ENCODE data around the gene SOX1. TPM values are rescaled to one million over a fixed set of nuclear protein-coding genes. Genes with fewer than 3 reads are reported as not detected.

SOX1 gene
- total RNA-seq, 2 experiments from 2014 or later: not detected

DNA sequence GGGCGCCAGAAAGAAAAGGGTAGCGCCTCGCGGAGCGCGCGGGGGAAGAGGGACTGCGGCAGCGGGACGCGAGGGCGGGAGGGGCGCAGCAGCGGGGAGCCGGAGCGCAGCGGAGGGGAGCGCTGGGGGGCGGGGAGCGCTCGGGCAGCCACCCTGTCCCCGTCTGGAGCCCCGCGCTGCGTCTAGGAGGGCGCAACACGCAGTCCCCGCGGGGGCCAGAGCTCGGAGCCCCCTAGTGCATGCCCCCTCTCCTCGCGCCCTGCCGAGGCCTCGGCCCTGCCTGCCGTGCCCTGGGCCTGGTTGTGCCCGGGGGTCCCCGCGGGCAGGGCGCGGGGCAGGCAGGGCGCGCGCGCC is 37.9 kb downstream of the SOX1 start:
- Histone ChIP-seq H3K36me3 (ENCODE audit: insufficient read depth, low read length) (no peaks in the 10 kb centered on the region), H4K20me1 (ENCODE audit: insufficient read depth, low read length) (no peaks in the 10 kb centered on the region), H3K4me1 (ENCODE audit: insufficient read depth, low read length, poor library complexity, severe bottlenecking) (no peaks in the 10 kb centered on the region), H3K27ac (ENCODE audit: low read depth, low read length, poor library complexity, severe bottlenecking) (no peak overlapping the region), H3K9me3 (ENCODE audit: low read length) (no peaks in the 10 kb centered on the region), H3K4me2 (ENCODE audit: low read length) (no peak overlapping the region), H3K79me2 (ENCODE audit: insufficient read depth, low read depth, low read length) (no peaks in the 10 kb centered on the region), H3K4me3 (ENCODE audit: low read depth, low read length, poor library complexity, severe bottlenecking) (no peak overlapping the region), H3K9me2 (ENCODE audit: insufficient read depth, low read length) (no peaks in the 10 kb centered on the region), H2AFZ (ENCODE audit: low read length) (no peak overlapping the region)
- no peak for TF ChIP-seq EZH2phosphoT487 (IDR thresholded peaks at IDR 0.05; ENCODE audit: borderline replicate concordance, low read depth, low read length)
- TF ChIP-seq, protein P1, sequence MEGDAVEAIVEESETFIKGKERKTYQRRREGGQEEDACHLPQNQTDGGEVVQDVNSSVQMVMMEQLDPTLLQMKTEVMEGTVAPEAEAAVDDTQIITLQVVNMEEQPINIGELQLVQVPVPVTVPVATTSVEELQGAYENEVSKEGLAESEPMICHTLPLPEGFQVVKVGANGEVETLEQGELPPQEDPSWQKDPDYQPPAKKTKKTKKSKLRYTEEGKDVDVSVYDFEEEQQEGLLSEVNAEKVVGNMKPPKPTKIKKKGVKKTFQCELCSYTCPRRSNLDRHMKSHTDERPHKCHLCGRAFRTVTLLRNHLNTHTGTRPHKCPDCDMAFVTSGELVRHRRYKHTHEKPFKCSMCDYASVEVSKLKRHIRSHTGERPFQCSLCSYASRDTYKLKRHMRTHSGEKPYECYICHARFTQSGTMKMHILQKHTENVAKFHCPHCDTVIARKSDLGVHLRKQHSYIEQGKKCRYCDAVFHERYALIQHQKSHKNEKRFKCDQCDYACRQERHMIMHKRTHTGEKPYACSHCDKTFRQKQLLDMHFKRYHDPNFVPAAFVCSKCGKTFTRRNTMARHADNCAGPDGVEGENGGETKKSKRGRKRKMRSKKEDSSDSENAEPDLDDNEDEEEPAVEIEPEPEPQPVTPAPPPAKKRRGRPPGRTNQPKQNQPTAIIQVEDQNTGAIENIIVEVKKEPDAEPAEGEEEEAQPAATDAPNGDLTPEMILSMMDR (conservative IDR thresholded peaks at IDR 0.05; ENCODE audit: low read length): no peak
- BruUV-seq (replicated peaks): no TSS peak
- ChIA-PET CTCF (ENCODE audit: unreplicated experiment) (no interaction called here), POLR2A (no interaction called here)
- DNase-seq (ENCODE audit: low spot score): no peak
- intact Hi-C loops (cut with micrococcal nuclease; ENCODE audit: unreplicated experiment): no loop called here

DNA sequence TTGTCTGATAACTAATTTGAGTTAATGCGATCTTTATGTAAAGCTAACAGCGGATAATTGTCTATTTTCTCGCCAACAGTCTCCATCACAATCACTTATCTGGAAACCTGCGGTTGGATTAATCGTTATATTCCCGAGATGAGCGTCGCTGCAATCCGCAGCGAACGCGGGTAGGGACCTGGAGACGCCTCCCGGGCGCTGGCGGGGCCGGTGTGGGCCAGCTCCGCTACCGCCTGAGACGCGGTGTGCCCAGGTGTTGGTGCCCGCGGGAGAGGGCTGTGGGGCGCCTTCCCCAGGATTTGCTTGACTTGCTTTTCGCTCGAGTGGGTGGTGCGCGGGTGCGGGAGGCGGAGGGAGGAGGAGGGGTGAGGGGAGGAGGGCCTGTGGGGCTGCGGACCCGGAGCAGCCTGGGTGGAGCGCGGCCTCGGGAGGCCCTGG is 38.3 kb downstream of the SOX1 start:
- H4K20me1 ChIP-seq (ENCODE audit: insufficient read depth, low read length): no peaks in the 10 kb centered on the region
- H3K36me3 ChIP-seq (ENCODE audit: insufficient read depth, low read length): no peaks in the 10 kb centered on the region
- H3K4me3 ChIP-seq (ENCODE audit: low read depth, low read length, poor library complexity, severe bottlenecking): no peak overlapping the region
- no peak overlapping the region for H2AFZ ChIP-seq (ENCODE audit: low read length)
- ChIA-PET CTCF (ENCODE audit: unreplicated experiment) (no interaction called here), POLR2A (no interaction called here)
- no peaks in the 10 kb centered on the region for H3K9me2 ChIP-seq (ENCODE audit: insufficient read depth, low read length)
- TF ChIP-seq, protein P1 (conservative IDR thresholded peaks at IDR 0.05; ENCODE audit: low read length): no peak
- no peak for TF ChIP-seq EZH2phosphoT487 (IDR thresholded peaks at IDR 0.05; ENCODE audit: borderline replicate concordance, low read depth, low read length)
- intact Hi-C loops (cut with micrococcal nuclease; ENCODE audit: unreplicated experiment): no loop called here
- H3K9me3 ChIP-seq (ENCODE audit: low read length): no peaks in the 10 kb centered on the region
- H3K4me1 ChIP-seq (ENCODE audit: insufficient read depth, low read length, poor library complexity, severe bottlenecking): no peaks in the 10 kb centered on the region
- no peak for DNase-seq (ENCODE audit: low spot score)
- H3K27ac ChIP-seq (ENCODE audit: low read depth, low read length, poor library complexity, severe bottlenecking): no peak overlapping the region
- BruUV-seq (replicated peaks): no TSS peak
- H3K79me2 ChIP-seq (ENCODE audit: insufficient read depth, low read depth, low read length): no peaks in the 10 kb centered on the region
- no peak overlapping the region for H3K4me2 ChIP-seq (ENCODE audit: low read length)

DNA sequence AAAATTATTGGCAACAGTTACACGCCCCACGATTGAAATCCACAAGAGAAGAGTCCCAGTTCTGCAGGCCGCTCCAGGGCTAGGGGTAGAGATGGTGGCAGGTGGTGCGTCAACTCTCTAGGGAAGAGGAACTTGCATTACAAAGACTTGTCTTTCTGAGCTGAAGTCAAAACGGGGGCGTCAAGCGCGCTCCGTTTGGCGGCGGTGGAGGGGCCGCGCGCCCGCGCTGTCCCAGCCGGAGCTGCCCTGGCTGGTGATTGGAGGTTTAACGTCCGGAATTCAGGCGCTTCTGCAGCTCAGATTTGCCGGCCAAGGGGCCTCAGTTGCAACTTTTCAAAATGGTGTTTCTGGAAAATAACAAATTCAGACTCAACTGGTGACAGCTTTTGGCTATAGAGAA is 38.9 kb downstream of the SOX1 start:
- no TSS peak for BruUV-seq (replicated peaks)
- H3K9me2 ChIP-seq (ENCODE audit: insufficient read depth, low read length): no peaks in the 10 kb centered on the region
- ChIA-PET POLR2A (interaction anchor here (0.6 kb wide), 1 partner anchor 1726 kb away, joined by 3 read pairs; no protein-coding TSS in a partner anchor), CTCF (ENCODE audit: unreplicated experiment) (no interaction called here)
- no peak for TF ChIP-seq EZH2phosphoT487 (IDR thresholded peaks at IDR 0.05; ENCODE audit: borderline replicate concordance, low read depth, low read length)
- TF ChIP-seq, protein P1 (conservative IDR thresholded peaks at IDR 0.05; ENCODE audit: low read length): no peak
- no peak for DNase-seq (ENCODE audit: low spot score)
- no peak overlapping the region for H2AFZ ChIP-seq (ENCODE audit: low read length)
- no peak overlapping the region for H3K27ac ChIP-seq (ENCODE audit: low read depth, low read length, poor library complexity, severe bottlenecking)
- no peaks in the 10 kb centered on the region for H3K79me2 ChIP-seq (ENCODE audit: insufficient read depth, low read depth, low read length)
- H4K20me1 ChIP-seq (ENCODE audit: insufficient read depth, low read length): no peaks in the 10 kb centered on the region
- intact Hi-C loops (cut with micrococcal nuclease; ENCODE audit: unreplicated experiment): no loop called here
- H3K4me1 ChIP-seq (ENCODE audit: insufficient read depth, low read length, poor library complexity, severe bottlenecking): no peaks in the 10 kb centered on the region
- H3K4me3 ChIP-seq (ENCODE audit: low read depth, low read length, poor library complexity, severe bottlenecking): no peak overlapping the region
- H3K4me2 ChIP-seq (ENCODE audit: low read length): no peak overlapping the region
- no peaks in the 10 kb centered on the region for H3K36me3 ChIP-seq (ENCODE audit: insufficient read depth, low read length)
- no peaks in the 10 kb centered on the region for H3K9me3 ChIP-seq (ENCODE audit: low read length)

Data from OCI-LY7 (cell line).